Naive thymus-derived CD4-positive, alpha-beta T cell (primary cell): ENCODE measurements around the gene FLT4. TPM values are rescaled to one million over a fixed set of nuclear protein-coding genes. Genes with fewer than 3 reads are reported as not detected.
A peak's percentile ranks its signal among the peaks of the same experiment; 100 is the strongest.
"Not testable (repeated sequence)": the region's sequence is repeated elsewhere in the genome, so short reads cannot be mapped to it uniquely, and the experiment has no call there.

Experiments
- ATAC-seq: fragments of 150-1000 bp; cut with Tn5 transposase; 2 replicates; pipeline ENCODE4 v1.10.0; 2021; ENCODE audit warnings: mild to moderate bottlenecking, moderate library complexity
- CTCF ChIA-PET: fragments of 350-600 bp; sonication (Branson Sonifier 250); formaldehyde crosslinking; loops from one replicate; lab custom pipeline; 2021; ENCODE audit warnings: antibody characterized with exemption; lab: Charles Lee
- POLR2A ChIA-PET: fragments of 350-600 bp; sonication (Branson Sonifier 250); formaldehyde crosslinking; loops from one replicate; lab custom pipeline; 2021; ENCODE audit warnings: antibody characterized with exemption, inconsistent platforms; lab: Charles Lee
- DNase-seq, 9 donors: peaks; one replicate each; pipeline versions ENCODE4 v3.0.0 to v3.0.0-alpha.2; 2020 to 2022; ENCODE audit warnings: mixed read lengths in 1 of 9
- H3K27ac ChIP-seq: one replicate; pipeline ENCODE4 v1.7.0; 2013; ENCODE audit warnings: mild to moderate bottlenecking, low read depth, low read length, moderate library complexity
- H3K27me3 ChIP-seq, 2 donors: one replicate each; pipeline ENCODE4 v1.7.0; 2013; ENCODE audit warnings: low read length in 2 of 2, mild to moderate bottlenecking in 2 of 2, moderate library complexity in 2 of 2; ENCODE audit not compliant: control insufficient read depth in 2 of 2, insufficient read depth in 2 of 2
- H3K36me3 ChIP-seq, 3 experiments: 1 replicate in 2 of 3; 2 replicates in 1 of 3; pipeline ENCODE4 v1.7.0; 2013; ENCODE audit warnings: low read length in 3 of 3, mild to moderate bottlenecking in 3 of 3, moderate library complexity in 1 of 3; ENCODE audit not compliant: insufficient read depth in 3 of 3, control insufficient read depth in 2 of 3
- H3K4me1 ChIP-seq, 2 donors: one replicate each; pipeline ENCODE4 v1.7.0; 2013; ENCODE audit warnings: low read length in 2 of 2, mild to moderate bottlenecking in 2 of 2, moderate library complexity in 1 of 2; ENCODE audit not compliant: control insufficient read depth in 2 of 2, insufficient read depth in 2 of 2
- H3K4me3 ChIP-seq: 2 replicates; pipeline ENCODE4 v1.7.0; 2013; ENCODE audit warnings: mild to moderate bottlenecking, low read length
- H3K9me3 ChIP-seq, 3 experiments: 1 replicate in 2 of 3; 2 replicates in 1 of 3; pipeline ENCODE4 v1.7.0; 2013; ENCODE audit warnings: low read length in 3 of 3; ENCODE audit not compliant: control insufficient read depth in 2 of 3
- H3K27ac Mint-ChIP-seq, 9 donors: one replicate each; pipeline ENCODE4 v1.8.0; 2020 to 2022; ENCODE audit warnings: mixed read lengths in 9 of 9, mild to moderate bottlenecking in 8 of 9, moderate library complexity in 5 of 9, inconsistent platforms in 2 of 9
- H3K27me3 Mint-ChIP-seq, 5 donors: one replicate each; pipeline ENCODE4 v1.8.0; 2021 to 2022; ENCODE audit warnings: mixed read lengths in 5 of 5, mild to moderate bottlenecking in 1 of 5
- H3K36me3 Mint-ChIP-seq, 5 donors: one replicate each; pipeline ENCODE4 v1.8.0; 2020 to 2022; ENCODE audit warnings: mixed read lengths in 5 of 5, mild to moderate bottlenecking in 3 of 5, inconsistent platforms in 1 of 5
- H3K4me1 Mint-ChIP-seq, 7 donors: one replicate each; pipeline ENCODE4 v1.8.0; 2020 to 2022; ENCODE audit warnings: mixed read lengths in 7 of 7, mild to moderate bottlenecking in 3 of 7, inconsistent platforms in 1 of 7
- H3K4me3 Mint-ChIP-seq, 10 donors: one replicate each; pipeline ENCODE4 v1.8.0; 2020 to 2022; ENCODE audit warnings: mild to moderate bottlenecking in 10 of 10, mixed read lengths in 10 of 10, moderate library complexity in 6 of 10, inconsistent platforms in 2 of 10
- H3K9me3 Mint-ChIP-seq, 11 donors: one replicate each; pipeline ENCODE4 v1.8.0; 2020 to 2022; ENCODE audit warnings: mixed read lengths in 11 of 11, mild to moderate bottlenecking in 4 of 11, inconsistent platforms in 1 of 11, moderate library complexity in 1 of 11
- intact Hi-C, 2 donors: fragments of 100-400 bp; cut with micrococcal nuclease; formaldehyde crosslinking; loops; one replicate each; pipeline ENCODE4 v1.15.1; 2023
- polyA plus RNA-seq, 2 donors: library from polyadenylated mRNA; unstranded; fragments of 300-500 nt; fragmentation: Illumina TruSeq; gene quantifications; one replicate each; pipeline ENCODE4 v1.2.3, GENCODE V29; 2021
- total RNA-seq, 6 experiments: library from RNA in 5 of 6; stranded (reverse) in 5 of 6; gene quantifications; 1 replicate in 5 of 6; 2 replicates in 1 of 6; pipeline ENCODE4 v1.2.3 and lab custom pipeline; 2021 to 2026

The FLT4 gene
- total and polyA plus RNA-seq, 7 experiments from 2014 or later: 0.53 to 6.0 (median 2.3) TPM

GRCh38 chr5:180689775-180690174 is 40.4 kb upstream of the FLT4 start:
- H3K27ac ChIP-seq: peak overlapping the region; percentile 75
- peak overlapping the region; percentile 51 to 98 (median 97) for H3K27ac Mint-ChIP-seq
- no peaks in the 10 kb centered on the region for H3K9me3 ChIP-seq
- no peaks in the 10 kb centered on the region for H3K9me3 Mint-ChIP-seq
- peak; percentile 28 for ATAC-seq
- ChIA-PET POLR2A (interaction anchor here (1.3 kb wide), 1 partner anchor 9 kb away, joined by 3 read pairs; no protein-coding TSS in a partner anchor), CTCF (interaction anchor here (1.3 kb wide), 1 partner anchor 9 kb away, joined by 3 read pairs; no protein-coding TSS in a partner anchor)
- peaks cover 20 to 79% (median 75%) of the 10 kb centered on the region in 7 donors for H3K4me1 Mint-ChIP-seq
- DNase-seq: peak in 4 of 9 donors; percentile 19 to 41 (median 40)
- peaks cover 0 to 13% (median 0%) of the 10 kb centered on the region in 5 donors for H3K27me3 Mint-ChIP-seq
- intact Hi-C loops: loop anchor here (1.0 to 10.0 kb wide), 9 partner anchors 17 to 397 kb away; partner anchors contain the start of genes CNOT6 (in 1 of the 2), MAPK9 (in 1 of the 2) and MGAT1 (in 1 of the 2)
- H3K36me3 ChIP-seq: no peaks in the 10 kb centered on the region
- peaks cover 26 to 69% of the 10 kb centered on the region in 2 donors for H3K4me1 ChIP-seq
- peak overlapping the region; percentile 52 to 87 (median 79) for H3K4me3 Mint-ChIP-seq
- peaks cover 0 to 7% (median 4%) of the 10 kb centered on the region in 5 donors for H3K36me3 Mint-ChIP-seq
- no peaks in the 10 kb centered on the region for H3K27me3 ChIP-seq
- H3K4me3 ChIP-seq: peak overlapping the region; percentile 35

GRCh38 chr5:180689071-180689694 is 39.8 kb upstream of the FLT4 start:
- H3K9me3 ChIP-seq: no peaks in the 10 kb centered on the region
- peak overlapping the region; percentile 75 for H3K27ac ChIP-seq
- peak in 8 of 9 donors; percentile 27 to 80 (median 74) for DNase-seq
- intact Hi-C loops: loop anchor here (1.0 to 10.0 kb wide), 8 partner anchors 19 to 397 kb away; partner anchors contain the start of genes CNOT6 (in 1 of the 2), MAPK9 (in 1 of the 2) and MGAT1 (in 1 of the 2)
- Mint-ChIP-seq H3K4me3 (peak overlapping the region; percentile 52 to 87 (median 79)), H3K36me3 (peaks cover 0 to 7% (median 4%) of the 10 kb centered on the region in 5 donors), H3K27ac (peak overlapping the region; percentile 51 to 98 (median 97)), H3K9me3 (no peaks in the 10 kb centered on the region), H3K27me3 (peaks cover 0 to 10% (median 0%) of the 10 kb centered on the region in 5 donors), H3K4me1 (peaks cover 22 to 85% (median 80%) of the 10 kb centered on the region in 7 donors)
- peak overlapping the region; percentile 35 for H3K4me3 ChIP-seq
- H3K36me3 ChIP-seq: no peaks in the 10 kb centered on the region
- H3K4me1 ChIP-seq: peaks cover 29 to 75% of the 10 kb centered on the region in 2 donors
- H3K27me3 ChIP-seq: no peaks in the 10 kb centered on the region
- ChIA-PET POLR2A (interaction anchor here (0.5 to 1.8 kb wide), 5 partner anchors 10 to 114 kb away, joined by 3 to 5 read pairs (median 3); no protein-coding TSS in a partner anchor), CTCF (interaction anchor here (1.2 kb wide), 1 partner anchor 13 kb away, joined by 5 read pairs; no protein-coding TSS in a partner anchor)
- ATAC-seq: peak; percentile 88

- H3K27ac ChIP-seq: peak overlapping the region; percentile 75
- H3K4me3 ChIP-seq: peak overlapping the region; percentile 35
- Mint-ChIP-seq H3K36me3 (peaks cover 0 to 7% (median 4%) of the 10 kb centered on the region in 5 donors), H3K27me3 (peaks cover 0 to 9% (median 0%) of the 10 kb centered on the region in 5 donors), H3K27ac (peak overlapping the region; percentile 51 to 98 (median 97)), H3K4me1 (peaks cover 22 to 91% (median 84%) of the 10 kb centered on the region in 7 donors), H3K9me3 (no peaks in the 10 kb centered on the region), H3K4me3 (peak overlapping the region; percentile 52 to 87 (median 79))
- ChIA-PET POLR2A (interaction anchor here (0.5 to 1.8 kb wide), 12 partner anchors 9 to 501 kb away, joined by 3 to 6 read pairs (median 3); no protein-coding TSS in a partner anchor), CTCF (interaction anchor here (1.2 to 1.3 kb wide), 2 partner anchors 12 to 30 kb away, joined by 5 to 6 read pairs; no protein-coding TSS in a partner anchor)
- H3K9me3 ChIP-seq: no peaks in the 10 kb centered on the region
- intact Hi-C loops: loop anchor here (1.0 to 10.0 kb wide), 8 partner anchors 18 to 396 kb away; partner anchors contain the start of genes CNOT6 (in 1 of the 2), MAPK9 (in 1 of the 2) and MGAT1 (in 1 of the 2)
- DNase-seq: peak in 3 of 9 donors; percentile 17 to 24 (median 20)
- peaks cover 29 to 82% of the 10 kb centered on the region in 2 donors for H3K4me1 ChIP-seq
- ATAC-seq: peak; percentile 28
- H3K27me3 ChIP-seq: no peaks in the 10 kb centered on the region
- no peaks in the 10 kb centered on the region for H3K36me3 ChIP-seq
These were observed 39.1 kb upstream of the FLT4 start for GRCh38 chr5:180688330-180689070.

GRCh38 chr5:180686799-180687198 is 37.4 kb upstream of the FLT4 start:
- ATAC-seq, H3K36me3 Mint-ChIP-seq, H3K27me3 ChIP-seq, H3K9me3 ChIP-seq, POLR2A ChIA-PET, DNase-seq, H3K4me3 ChIP-seq, H3K27ac ChIP-seq, H3K9me3 Mint-ChIP-seq, H3K27me3 Mint-ChIP-seq, H3K36me3 ChIP-seq: not testable (repeated sequence)
- CTCF ChIA-PET: interaction anchor here (3.9 kb wide), 1 partner anchor 31 kb away, joined by 43 read pairs; no protein-coding TSS in a partner anchor
- H3K4me3 Mint-ChIP-seq: peak overlapping the region in 2 of 10 donors; percentile 30 to 53
- peaks cover 29 to 78% of the 10 kb centered on the region in 2 donors for H3K4me1 ChIP-seq
- H3K27ac Mint-ChIP-seq: peak overlapping the region in 7 of 9 donors; percentile 19 to 98 (median 68)
- H3K4me1 Mint-ChIP-seq: peaks cover 22 to 91% (median 77%) of the 10 kb centered on the region in 7 donors
- intact Hi-C loops: loop anchor here in 1 of 2 donors (5.0 to 10.0 kb wide), 4 partner anchors 34 to 394 kb away; partner anchors contain the start of genes CNOT6 and MAPK9

- peaks cover 17 to 72% (median 57%) of the 10 kb centered on the region in 7 donors for H3K4me1 Mint-ChIP-seq
- POLR2A ChIA-PET: interaction anchor here (0.6 to 1.8 kb wide), 10 partner anchors 8 to 147 kb away, joined by 3 to 15 read pairs (median 4); no protein-coding TSS in a partner anchor
- H3K9me3 ChIP-seq: no peaks in the 10 kb centered on the region
- DNase-seq: peak in 7 of 9 donors; percentile 52 to 62 (median 57)
- intact Hi-C loops: loop anchor here in 1 of 2 donors (1.0 to 10.0 kb wide), 6 partner anchors 14 to 392 kb away; partner anchors contain the start of genes CNOT6 and MAPK9
- H3K4me1 ChIP-seq: peaks cover 16 to 57% of the 10 kb centered on the region in 2 donors
- H3K4me3 Mint-ChIP-seq: peak overlapping the region in 9 of 10 donors; percentile 42 to 87 (median 71)
- CTCF ChIA-PET: interaction anchor here (0.7 to 3.9 kb wide), 9 partner anchors 9 to 773 kb away, joined by 3 to 43 read pairs (median 4); no protein-coding TSS in a partner anchor
- peak overlapping the region in 8 of 9 donors; percentile 81 to 98 (median 93) for H3K27ac Mint-ChIP-seq
- peaks cover 0 to 2% (median 0%) of the 10 kb centered on the region in 11 donors for H3K9me3 Mint-ChIP-seq
- H3K27ac ChIP-seq: peak overlapping the region; percentile 46
- H3K4me3 ChIP-seq: no peak overlapping the region
- H3K36me3 ChIP-seq: no peaks in the 10 kb centered on the region
- peaks cover 0 to 2% (median 0%) of the 10 kb centered on the region in 5 donors for H3K27me3 Mint-ChIP-seq
- H3K27me3 ChIP-seq: no peaks in the 10 kb centered on the region
- ATAC-seq: peak; percentile 48
- peaks cover 0 to 3% (median 0%) of the 10 kb centered on the region in 5 donors for H3K36me3 Mint-ChIP-seq
These were observed 35.3 kb upstream of the FLT4 start for GRCh38 chr5:180684623-180685161.
